GM19372 (cell line): ENCODE measurements around the gene TRIP12.
A peak's percentile ranks its signal among the peaks of the same experiment; 100 is the strongest.
"Not testable (repeated sequence)": the region's sequence is repeated elsewhere in the genome, so short reads cannot be mapped to it uniquely, and the experiment has no call there.

Source experiments
- ATAC-seq: cut with Tn5 transposase; IDR thresholded peaks from one replicate; pipeline ENCODE4 v1.9.1; 2021; ENCODE audit warnings: mild to moderate bottlenecking, low read depth, moderate library complexity; ENCODE audit not compliant: unreplicated experiment

The TRIP12 gene

DNA sequence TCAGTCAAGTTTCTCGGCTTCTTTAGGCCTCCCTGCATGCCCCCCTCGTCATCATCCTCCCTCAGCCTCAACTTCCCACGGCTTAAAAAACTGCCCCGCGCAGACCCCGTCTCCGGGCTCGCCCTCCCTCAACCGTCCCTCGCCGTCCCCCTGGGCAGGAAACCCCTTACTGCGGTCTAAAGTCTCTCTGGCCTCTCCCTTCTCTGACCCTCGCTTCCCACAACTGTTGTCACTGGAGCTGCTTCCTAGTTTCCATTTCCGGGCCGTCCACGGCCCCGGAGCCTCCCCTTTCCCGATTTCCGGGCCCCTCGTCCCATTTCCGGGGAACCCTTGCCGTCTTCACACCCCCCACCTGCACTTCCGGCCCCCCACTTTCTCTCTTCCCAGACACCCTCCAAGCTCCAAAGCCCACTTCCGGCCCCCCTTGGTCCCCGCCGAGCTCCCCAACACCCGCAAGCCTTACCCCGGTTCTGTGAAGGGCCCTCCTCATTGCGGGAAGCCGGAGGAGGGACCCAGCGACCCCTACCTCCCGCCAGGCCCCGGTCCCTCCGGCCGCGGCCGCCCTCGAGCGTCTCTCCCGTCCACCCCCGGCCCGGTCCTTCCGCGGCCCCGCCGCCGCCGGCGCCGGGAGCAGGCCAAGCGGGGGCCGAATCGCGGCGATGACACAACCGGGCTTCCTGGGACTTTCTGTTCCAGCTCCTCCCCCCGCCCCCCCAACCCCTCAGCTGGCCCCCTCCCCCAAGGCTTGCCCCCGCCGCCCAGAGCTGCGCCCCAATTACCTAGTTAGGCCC, 513 bp downstream of the TRIP12 start:
- peak; percentile 16 for ATAC-seq

DNA sequence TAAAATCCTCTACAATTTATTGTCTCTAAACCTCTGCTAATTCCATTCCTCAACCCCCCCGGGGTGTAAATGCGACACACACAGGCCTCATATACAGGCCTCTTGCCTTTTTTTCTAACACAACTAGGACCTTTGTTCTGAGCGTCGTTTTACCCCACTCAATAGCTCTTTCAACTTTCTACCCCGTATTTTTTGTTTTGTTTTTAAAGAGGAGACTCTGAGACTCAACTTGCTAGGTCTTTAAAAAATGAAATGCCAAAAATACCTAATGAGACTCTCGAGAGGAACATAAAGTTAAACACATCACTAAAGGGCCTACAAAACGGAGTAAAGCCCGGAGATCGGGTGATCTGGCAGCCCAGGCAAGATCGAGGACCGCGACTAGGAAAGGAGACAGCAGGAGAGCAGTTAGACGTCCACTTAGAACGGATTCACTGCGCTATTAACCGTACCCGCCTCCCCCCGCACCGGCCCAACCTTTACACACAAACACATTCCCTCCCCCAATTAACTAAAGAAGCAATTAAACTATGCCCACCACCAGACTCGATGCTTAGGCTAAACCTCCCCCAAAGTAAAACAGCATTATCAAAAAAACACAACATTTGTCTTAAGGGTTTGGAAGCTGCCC, 1.7 kb downstream of the TRIP12 start:
- no peak for ATAC-seq

DNA sequence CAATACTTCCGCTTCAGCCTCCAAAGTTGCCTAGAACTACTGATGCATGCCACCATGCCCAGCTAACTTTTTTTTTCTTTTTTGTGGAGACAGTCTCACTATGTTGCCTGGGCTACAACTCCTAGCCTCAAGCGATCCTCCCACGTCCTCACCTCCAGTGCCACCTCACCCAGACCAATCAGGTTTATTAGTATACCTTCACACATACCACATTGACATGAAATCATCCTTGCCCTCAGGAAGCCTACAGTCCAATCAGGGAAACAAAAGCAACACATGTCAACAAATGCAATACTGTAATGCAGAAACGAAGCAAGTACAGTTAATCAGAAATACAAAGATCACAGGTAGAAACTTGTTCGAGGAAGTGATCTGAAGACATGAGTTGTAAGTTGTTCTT, 4.0 kb downstream of the TRIP12 start:
- ATAC-seq = no peak

DNA sequence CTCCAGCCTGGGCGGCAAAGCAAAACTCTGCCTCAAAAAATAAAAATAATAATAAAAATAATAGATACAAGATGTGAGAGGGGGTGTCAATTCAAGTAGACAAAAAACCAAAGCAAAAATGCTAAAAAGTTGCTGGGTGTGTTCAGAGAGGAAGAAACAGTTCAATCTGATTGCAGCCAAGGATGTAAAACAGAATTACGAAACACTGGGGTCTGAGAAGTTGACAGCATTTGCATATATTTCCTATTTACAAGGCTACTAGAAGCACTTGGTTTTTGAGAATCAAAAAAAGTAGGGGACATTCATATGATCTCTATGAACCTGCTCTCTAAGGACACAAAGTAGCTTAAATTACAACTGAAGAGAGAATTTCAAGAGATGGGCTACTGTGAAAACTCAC, 7.6 kb downstream of the TRIP12 start:
- no peak for ATAC-seq

DNA sequence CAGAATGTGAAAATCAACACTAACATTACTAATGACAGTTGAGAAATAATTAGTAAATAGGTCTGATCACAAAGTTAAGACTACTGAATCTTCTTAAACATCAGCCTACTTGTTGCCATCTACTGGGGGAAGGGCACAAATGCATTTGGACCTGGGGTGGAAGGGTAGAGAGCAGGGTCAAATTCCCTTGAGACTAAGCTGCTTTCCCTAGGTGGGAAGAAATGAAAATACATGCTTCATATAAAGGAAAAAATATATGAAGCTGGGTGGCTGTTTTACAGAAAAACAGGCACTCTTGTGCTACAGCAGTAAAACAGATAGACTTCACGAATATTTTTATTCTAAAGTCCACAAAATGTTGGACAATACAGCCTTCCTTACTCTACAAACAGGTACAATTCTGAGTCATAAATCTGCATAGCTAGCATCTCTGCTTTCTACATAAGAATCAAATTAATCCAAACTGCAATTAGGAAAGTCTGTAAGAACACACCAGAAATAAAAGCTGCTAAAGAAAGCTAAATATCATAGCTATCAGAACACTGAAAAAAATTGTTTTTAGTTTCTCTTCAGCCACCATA, 10.9 kb downstream of the TRIP12 start:
- peak; percentile 77 for ATAC-seq

DNA sequence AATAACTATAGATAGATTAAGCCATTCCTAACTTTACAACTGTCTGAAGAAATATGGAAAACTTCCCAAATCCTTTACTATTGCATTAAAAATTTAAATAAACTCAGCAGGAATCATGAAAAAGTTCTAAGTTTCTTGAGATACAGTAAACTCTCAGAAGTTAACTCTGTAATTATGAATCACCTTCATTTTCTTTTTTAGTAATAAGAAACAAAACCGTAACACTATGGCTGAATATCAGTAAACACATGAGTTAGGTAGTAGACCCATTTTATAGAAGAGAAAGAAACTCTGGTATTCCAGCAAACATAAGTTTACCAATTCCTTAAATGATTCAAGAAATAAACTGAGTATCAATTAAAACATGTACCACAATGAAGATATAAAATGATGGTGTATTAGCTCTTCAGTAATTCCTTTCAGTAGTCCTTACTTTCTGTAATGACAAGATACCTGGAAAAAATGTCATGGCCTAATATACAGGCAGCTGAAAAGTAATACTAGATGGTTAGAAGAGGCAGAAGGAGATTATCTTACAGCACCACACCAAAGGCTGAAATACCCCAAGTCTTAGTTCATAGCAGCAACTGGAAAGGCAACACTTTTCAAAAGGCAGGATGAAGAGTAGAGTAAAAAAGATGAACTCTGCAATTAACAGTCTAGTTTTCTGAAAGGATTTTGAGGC, 11.5 kb downstream of the TRIP12 start:
- no peak for ATAC-seq

DNA sequence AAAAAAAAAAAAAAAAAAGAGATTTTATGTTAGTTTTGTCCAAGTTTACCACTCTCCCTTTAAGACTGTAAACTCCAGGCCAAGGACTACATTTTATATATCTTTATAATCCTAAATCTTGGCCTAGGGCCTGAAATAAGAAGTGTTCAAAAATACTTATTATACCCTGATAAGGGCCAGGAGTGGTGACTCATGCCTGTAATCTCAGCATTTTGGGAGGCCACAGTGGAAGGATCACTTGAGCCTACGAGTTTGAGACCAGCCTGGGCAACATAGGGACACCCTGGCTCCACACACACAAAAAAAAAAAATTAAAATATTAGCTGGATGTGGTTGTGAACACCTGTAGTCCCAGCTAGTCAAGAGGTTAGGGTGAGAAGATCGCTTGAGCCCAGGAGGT, 12.7 kb downstream of the TRIP12 start:
- ATAC-seq = no peak

DNA sequence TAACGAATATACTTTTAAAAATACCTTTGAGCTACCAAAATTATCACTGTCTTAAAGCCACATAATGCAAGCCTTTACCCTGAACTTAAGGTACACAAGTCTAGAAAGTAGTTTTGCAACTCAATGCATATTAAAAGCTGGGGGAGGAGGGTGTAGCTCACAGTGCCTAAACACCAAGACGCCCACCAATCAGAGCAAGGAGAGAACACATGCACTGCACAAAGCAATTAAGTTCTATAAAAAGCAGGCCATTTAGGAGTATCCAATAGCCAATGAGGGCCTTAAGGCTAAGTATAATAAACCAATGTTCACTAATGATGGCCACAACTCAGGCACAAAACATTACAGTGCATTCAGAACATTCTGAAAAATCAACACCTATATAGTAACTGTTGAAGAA, 16.2 kb downstream of the TRIP12 start:
- no peak for ATAC-seq

DNA sequence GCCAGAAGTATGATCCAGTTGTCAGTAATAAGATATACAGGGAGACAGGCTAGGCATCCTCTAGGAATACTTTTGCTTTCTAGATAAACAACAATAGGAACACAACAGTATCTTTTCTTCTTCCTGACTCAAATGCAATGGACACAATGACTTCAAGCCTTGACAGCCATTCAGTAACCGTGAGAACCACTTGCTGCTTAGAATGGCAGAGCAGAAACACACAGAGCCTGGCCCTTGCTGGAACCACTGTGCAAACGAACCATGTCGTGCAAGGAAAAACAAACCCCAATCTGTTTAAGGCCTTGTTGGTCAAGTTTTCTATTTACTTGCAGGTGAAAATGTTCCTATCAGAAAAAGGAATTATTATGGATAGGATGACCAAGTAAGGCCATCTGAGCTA, 18.8 kb downstream of the TRIP12 start:
- ATAC-seq = no peak

DNA sequence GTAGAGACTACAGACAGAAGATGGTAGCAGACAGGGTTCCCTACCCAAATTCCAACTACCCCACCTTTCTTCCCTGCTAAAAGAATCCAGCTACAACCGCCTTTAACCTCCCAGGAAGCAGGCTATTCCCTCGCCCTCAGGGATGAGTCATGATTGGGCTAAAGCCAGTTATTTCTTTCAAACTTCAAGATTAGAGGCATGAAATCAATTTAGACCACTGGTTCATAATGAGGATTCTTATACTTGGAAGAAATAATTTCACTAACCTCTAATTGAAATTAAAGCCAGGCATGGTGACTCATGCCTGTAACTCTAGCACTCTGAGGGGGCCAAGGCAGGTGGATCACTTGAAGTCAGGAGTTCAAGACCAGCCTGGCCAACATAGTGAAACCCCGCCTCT, 20.0 kb downstream of the TRIP12 start:
- no peak for ATAC-seq

DNA sequence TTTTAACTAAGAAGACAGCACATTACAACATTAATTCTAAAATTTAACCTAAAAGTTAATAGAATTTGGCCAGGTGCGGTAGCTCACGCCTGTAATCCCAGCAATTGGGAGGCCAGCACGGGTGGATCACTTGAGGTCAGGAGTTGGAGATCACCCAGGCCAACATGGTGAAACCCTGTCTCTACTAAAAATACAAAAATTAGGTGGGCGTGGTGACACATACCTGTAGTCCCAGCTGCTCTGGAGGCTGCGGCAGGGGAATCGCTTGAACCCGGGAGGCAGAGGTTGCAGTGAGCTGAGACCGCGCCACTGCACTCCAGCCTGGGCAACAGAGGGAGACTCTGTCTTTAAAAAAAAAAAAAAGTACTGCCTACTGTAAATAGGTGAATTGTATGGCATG, 21.3 kb downstream of the TRIP12 start:
- not testable (repeated sequence) for ATAC-seq

DNA sequence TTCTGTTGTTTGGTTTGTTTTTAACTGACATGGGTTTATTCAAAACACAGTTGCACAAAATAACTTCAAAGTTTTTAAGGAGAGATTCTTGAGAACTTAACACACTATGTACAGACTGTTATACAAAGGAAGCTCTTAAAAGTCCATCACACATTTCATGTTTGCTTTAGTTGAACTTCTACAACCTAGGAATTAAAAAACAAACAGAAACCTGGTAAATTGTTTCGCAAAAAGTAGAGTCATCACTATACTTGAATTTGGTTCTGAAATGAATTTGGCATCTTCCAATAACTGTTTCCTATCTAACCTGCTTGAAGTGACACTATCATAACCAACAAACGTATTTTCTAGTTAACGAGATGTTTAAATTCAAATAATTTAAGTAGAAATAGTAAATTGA, 21.8 kb downstream of the TRIP12 start:
- no peak for ATAC-seq

DNA sequence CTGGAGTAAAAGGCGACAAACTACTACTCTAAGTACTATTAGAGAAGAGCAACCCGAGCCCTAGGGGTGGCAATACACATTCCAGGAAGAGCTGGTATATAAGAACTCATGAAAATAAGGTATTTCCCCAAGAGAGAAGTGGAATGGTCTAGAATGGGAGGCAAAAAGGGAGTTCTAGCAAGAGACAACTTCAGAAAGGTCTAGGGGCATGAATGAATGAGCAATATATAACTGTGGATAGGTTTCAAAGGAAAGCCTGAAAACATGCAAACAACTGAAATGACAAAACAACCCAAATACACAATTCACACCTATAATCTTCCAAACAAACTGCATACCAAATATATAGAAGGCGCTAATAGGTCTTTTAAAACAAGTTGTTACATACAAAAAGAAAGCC, 22.2 kb downstream of the TRIP12 start:
- no peak for ATAC-seq

DNA sequence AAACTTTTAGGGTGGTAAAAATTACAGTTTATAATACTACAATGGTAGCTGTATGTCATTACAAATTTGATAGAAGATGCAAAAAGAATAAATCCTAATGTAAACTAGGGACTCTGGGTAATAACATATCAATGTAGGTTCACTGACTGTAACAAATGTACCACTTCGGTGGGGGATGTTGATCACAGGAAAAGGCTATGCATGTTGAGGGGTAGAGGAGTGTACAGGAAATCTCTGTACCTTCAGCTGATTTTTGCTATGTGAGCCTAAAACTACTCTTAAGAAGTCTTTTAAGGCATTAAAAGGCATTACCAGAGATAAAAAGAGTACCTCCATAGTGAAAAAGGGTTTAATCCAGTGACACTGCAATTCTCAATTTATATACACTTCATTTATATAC, 25.0 kb downstream of the TRIP12 start:
- ATAC-seq = no peak

DNA sequence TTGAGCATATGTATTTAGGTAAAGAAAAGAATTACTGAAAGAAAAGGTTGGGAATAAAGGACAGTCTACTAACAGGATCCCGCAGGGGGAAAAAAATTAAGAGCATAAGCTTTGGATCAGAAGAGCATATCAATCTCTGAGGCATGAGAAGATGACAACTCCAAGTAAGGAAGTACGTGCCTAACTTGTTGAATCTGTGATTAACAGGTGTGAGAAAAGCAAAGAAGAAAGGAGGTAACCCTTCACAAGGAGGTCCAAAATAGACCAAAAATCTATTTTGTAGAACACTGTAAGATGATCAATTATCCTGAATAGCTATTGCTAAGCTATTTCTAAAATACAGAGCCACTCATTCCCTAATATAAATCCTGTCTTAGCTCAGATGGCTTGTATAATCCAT, 32.8 kb downstream of the TRIP12 start:
- no peak for ATAC-seq

DNA sequence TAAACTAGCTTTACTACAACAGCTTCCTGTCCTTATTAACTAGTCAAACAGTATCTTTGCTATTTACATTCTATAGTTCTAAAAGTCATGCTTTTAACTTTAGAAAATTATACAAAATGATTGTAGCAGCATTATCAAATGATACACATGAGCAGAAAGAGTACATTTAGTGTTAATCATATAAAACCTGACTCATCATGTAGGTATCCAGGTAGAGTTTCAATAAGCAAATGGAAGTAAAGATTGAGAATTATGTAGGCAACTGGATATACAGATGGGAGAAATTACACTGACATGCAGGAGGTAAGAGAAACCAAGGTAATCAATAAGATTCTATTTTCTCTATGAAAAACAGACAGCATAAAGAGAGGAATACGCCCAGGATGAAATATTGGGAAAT, 33.8 kb downstream of the TRIP12 start:
- ATAC-seq = no peak

DNA sequence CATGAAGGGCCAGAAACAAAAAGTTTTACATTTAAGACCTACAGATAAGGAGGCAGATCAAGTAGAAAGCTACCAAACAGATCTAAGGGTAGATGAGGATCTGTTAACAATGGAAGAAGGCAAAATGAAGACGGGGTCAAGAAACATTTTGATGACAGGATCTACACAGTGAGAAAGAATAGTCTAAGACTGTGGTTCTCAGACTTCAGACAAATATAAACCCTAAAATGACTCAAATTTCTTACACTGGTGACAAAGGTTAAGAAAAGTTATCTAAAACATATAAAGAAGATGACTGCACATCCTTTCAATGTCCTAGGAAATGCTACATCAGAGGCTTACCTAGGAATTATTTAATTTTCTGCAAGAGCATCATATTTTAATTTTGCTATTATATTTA, 34.4 kb downstream of the TRIP12 start:
- ATAC-seq = no peak

DNA sequence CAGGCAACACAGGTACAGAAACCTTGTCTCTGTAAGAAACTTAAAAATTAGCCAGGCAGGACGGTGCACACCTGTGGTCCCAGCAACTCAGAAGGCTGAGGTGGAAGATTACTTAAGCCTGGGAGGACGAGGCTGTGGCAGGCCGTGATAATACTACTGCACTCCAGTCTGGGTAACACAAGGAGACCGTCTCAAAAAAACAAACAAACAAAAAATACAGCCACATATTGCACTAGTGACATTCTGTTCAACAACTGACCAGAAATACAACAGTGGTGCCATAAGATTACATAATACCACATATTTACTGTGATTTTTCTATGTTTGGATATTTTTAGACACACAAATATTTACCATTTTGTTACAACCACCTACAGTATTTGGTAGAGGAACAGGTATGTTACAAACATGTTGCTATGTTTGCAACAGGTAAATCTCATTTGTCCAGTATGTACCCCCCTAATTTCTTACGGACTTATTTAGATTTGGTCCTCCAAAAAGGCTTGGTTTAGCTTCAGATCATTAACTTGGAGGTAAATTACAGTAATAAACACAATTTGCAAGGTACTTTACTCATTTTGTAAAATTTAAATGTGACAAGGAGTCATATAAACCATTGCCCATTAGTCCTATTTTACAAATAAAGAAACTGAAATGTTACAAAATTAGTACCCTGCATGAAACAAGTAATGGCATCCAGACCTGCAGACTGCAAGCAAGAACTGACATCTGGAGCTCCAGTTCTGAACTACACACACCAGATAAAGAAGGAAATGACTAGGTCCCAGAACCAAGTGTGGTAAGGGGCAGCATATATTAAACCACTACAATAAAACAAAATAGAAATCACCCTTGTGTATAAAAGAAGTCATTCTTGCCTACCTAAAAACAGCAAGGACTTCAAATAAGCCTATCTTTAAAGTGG, 36.8 kb downstream of the TRIP12 start:
- ATAC-seq = no peak

DNA sequence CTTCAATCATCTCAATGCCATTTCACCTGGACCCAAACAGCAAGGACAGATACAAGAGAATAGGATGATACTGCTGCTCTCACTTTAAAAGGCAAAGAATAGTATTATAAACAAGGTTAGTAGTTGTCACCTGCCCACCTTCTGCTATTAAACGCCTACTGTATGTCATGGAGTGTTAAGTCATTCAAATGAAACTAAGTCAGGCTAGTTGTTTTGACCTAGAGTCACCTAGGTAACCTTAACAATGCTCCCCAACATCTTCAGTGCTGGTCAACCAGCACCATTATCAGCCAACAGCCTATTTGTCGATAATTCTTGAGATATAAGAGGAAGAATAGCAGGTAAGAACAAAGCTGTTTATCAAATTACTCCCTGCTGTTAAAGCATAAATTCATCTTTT, 39.2 kb downstream of the TRIP12 start:
- no peak for ATAC-seq

DNA sequence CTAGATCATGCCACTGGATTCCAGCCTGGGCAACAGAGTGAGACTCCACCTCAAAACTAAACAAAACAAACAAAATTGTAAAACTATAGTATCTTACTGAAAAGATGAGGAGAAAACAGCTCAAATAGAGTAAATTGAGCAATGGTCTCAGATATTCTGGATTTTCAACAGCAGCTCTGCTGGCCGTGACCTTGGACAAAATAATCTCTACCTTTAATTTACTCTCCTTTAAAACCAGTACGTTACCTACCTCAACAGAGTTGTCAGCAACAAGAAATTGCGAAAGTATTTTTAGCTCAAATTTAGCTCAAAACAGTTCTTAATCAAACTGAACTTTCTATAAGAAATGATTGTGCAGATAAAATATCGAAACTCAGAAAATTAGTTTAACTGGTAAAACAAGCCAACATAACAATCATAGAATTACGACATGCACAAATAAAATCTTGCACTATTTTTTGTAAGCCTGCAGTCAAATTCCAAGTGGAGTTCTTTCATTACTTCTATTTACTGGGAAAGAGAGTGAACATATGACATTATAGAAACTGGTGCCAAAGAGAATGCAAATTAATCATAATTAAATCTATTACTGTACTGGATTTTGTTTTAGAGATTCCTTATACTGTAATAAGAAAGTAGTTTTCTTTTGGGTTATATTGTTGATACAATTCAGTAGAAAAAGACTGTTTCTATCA, 40.8 kb downstream of the TRIP12 start:
- no peak for ATAC-seq
